HG02852 (cell line): ENCODE measurements around the gene ZBTB25.

Source experiments
- ATAC-seq: cut with Tn5 transposase; IDR thresholded peaks from one replicate; pipeline ENCODE4 v1.9.1; 2021; ENCODE audit warnings: mild to moderate bottlenecking, moderate library complexity; ENCODE audit not compliant: unreplicated experiment

ZBTB25 gene

DNA sequence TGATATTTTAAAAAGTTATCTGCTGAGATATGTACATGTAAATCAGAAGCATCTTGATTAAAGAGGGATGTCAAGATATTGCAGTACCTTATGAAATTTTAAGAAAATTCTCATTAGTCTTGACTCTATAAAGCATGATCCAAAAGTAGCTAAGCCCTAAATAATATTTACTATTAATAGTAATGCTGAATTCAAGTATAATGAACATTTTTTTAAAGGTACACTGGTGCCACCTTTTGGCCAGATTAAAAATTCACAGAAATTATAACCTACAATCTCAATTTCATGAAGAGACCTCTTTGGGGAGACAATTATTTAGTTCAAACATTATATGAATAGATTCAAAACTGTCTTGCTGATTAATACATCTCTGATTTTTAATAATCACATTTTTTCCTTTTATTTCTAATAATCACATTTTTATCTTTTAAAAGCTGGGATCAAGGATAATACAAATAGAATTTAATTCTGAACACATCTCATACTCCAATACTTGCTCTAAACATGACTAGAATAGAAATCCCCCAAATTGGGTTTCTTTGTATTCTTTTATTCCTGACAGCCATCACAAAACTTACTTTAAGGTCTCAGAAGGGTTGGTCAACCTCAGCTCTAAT, 24.9 kb downstream of the ZBTB25 start:
- ATAC-seq: no peak

DNA sequence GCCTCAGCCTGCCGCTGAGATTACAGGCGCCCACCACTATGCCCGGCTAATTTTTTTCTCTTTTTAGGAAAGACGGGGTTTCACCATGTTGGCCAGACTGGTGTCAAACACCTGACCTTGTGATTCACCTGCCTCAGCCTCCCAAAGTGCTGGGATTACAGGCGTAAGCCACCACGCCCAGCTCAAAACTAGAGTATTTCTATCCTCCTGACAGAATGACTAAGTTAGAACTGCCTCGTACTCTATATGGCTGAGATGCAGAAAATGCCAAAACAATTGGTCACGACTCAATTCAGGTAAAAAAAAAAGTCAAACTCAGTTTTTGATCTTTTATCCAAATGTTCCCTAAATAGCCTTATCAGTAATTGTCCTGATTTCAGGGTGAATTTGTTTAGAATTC, 27.2 kb downstream of the ZBTB25 start:
- no peak for ATAC-seq

DNA sequence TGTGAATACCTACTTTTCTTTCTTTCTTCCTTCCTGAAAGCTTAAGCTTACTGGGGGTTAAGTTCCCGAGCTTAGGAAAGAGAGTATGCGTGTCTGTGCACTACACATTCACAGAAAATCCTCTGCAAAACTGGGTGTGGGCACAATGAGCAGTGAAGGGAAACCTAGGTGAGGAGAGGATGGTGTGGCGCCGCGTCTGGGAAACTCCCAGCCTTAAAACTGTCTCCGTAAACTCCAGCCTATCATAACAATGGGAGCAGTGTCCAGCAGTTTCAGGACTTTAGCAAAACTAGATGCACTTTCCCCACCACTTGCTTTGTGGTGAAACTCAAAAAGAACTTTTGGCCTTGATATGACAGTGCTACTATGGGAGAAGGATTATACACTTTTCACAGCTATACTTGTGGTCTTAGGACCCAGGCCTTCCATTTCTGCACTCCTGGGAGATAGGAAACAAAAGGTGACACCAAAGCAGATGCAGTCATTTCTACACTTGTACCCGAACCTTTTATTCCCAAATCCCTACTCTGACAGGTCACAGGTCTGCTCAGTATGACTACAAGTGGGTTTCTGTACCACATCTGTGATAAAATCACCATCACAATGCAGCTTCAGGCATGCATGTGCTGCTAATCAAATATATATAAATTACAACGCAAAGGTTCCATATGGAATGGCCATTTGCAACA, 27.9 kb downstream of the ZBTB25 start:
- no peak for ATAC-seq

DNA sequence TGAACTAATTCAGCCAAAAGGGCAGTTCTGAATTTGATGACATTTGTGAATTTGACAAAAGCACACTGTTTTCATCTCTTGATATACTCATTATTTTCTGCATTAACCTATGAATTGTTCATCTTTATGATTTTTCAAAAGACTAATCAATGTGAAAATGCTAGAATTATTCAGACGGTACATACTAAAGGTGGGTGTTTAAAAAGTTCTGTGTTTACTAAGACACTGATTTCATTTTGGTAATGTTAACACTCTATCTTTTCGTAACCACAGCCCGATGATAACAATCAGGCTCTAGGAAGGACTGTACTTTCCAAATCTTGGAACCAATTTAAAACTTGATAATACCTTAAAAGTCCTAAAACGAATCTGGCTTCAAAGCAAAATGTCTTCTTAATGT, 28.9 kb downstream of the ZBTB25 start:
- no peak for ATAC-seq

DNA sequence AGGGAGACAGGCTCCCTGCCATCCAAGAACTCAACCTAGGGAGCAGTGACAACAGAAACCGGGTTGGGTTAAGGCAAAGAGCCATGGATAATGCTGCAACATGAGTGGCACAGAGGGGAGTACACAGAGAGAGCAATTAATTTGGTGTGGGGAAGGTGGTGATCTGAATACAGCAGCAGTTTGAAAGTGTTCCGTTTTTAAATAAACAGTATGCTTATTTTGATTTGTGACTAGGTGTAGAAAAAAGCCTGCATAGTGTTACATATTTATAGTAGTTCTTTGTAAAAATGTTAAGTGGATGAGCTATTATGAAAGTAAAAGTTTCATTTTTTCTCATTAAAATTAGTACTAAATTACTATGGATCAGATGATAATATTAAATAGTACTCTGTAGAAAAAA, 29.6 kb downstream of the ZBTB25 start:
- no peak for ATAC-seq

DNA sequence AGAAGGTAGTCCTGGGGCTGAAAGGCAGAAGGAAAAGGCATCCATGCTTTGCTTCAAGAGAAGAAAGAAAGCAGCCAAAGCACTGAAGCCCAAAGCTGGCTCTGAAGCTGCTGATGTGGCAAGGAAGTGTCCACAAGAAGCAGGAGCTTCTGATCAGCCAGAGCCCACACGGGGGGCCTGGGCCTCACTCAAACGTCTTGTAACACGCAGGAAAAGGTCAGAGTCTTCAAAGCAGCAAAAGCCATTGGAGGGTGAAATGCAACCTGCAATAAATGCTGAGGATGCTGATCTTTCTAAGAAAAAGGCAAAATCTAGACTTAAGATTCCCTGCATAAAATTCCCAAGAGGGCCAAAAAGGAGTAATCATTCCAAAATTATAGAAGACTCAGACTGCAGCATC, 35.2 kb downstream of the ZBTB25 start:
- no peak for ATAC-seq

DNA sequence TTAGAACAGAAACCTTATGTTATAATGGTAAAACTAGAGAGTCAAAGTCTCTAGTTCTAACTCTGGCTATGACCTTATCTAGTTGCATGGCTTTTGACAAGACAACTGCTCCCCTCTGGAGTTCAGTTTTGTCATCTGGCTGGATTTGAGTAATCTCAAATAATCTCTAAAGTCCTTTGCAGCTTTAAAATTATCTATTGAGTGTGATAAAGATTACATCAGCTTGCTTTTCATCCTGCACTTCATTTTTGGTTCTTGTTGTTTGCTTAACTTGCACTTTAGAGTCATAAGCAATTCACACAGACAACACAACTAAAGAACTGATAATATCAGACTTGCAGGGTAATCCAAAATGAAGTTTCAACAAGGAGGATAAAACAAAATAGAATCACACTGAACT, 36.1 kb downstream of the ZBTB25 start:
- no peak for ATAC-seq

DNA sequence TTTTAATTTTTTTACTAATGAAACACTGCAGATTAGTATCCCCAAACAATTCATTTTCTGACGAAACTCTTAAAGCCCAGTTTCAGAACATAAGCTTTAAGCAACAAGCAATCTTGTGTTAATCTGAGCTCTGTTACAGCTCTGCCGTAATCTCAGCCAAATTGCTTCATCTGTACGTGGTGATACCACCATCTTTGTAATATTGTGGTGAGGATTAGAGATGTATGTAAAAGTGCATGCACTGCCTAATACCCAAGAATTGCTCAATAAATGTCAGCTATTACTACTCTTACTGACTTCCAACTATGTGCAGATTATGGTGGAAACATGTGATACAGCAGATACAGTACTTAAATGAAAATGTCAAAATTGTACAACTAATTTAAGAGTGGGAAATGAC, 36.5 kb downstream of the ZBTB25 start:
- no peak for ATAC-seq

DNA sequence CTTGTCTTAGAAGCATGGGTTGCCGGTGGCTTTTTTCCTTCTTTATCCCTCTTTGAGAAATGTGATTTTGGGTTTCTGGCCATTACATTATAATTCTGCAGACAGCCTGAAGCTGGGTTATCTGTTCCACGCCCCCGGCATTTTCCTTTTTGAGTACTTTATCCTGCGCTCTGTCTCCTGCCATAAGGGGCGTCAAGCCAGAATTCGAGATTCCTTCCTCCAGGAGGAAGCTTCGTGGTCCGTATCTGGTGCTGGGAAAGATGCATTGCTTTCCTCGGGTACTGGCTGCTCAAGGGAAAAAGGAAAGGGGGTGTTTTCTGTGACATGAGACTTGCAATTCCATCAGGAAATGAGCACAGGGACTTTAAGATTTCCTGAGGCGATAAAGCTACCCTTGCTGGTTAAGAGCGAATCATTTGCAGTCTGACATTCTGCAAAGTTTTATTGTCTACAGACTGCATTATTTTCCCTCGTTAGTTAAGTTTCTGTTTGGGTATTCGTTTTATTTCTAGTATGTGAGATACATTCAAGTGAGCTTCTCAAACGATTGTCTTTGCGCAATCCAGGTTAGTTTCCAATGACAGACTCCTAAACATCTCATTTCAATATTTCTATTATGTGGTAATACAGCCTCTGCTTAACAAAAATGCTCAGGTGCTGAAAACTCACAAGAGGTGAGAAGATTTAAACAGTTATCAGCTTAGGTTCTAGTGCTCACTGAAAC, 37.6 kb downstream of the ZBTB25 start:
- ATAC-seq: no peak

DNA sequence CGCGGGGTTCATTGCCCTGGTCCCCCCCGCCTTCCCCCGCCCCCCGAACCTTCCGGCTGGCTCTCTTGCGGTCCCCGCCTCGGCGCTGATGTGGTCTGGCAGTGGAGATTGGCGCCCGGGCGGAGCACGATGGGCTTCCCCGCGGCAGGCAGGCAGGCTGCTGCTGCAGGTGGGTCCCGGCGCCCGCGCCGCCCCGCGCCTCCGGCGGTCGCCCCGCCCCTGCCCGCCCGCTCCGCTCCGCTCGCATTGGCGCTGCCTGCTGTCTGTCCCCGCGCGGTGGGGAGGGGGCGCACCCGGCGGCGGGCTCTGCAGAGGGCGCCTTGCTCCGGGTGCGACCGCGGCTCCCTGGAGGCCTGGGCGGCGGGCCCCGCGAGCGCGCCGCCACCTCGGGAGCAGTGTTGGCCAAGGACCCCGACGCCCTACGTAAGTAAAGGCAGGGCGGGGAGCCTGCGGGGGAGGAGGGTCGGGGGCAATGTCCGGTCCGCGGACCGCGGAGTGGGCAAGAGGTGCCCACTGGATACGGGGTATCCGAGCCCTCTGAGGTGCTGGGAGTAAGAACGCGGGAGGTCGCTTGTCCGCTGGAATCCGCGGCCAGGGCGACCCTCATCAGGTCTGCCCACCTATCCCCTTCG, 38.3 kb downstream of the ZBTB25 start, which contains the start of gene AKAP5:
Gene AKAP5, plus strand, starts transcription at position 309 of the 632 bp plus-strand sequence. CDS start 2,896 bp downstream, outside the sequence.
- ATAC-seq: peak; percentile 72

DNA sequence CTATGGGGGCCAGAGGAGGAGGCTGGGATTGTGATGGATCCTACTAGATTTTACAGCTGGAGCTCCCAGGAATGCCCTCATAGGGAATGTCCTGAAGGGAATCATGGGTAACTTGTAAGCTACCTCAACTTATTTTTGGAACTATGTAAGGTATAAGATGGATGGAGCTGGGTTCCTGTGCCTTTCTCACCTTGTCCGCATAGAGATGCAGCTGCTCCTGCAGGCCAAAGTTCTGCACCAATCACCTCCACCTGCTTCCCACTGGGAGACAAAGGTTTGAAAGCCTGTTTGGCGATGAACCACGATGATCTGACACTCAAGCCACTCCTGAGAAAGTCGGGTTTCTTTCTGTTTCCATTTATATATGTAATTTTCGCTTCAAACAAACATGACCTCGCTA, 39.0 kb downstream of the ZBTB25 start:
- ATAC-seq: no peak

DNA sequence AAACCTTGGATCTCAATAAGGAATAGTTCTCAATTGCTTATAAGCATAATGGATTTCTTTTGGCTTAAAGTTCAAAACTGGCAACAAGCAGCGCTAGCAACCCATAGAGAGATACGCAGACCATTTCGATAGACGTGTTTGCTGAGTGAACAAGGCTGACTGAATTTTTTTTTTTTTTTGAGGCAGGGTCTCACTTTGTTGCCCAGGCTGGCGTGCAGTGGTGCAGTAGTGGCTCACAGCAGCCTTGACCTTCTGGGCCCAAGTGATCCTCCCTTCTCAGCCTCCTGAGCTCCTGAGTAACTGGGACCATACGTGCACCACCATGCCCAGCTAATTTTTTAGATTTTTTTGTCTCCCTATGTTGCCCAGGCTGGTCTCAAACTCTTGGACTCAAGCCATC, 39.8 kb downstream of the ZBTB25 start:
- ATAC-seq: no peak

DNA sequence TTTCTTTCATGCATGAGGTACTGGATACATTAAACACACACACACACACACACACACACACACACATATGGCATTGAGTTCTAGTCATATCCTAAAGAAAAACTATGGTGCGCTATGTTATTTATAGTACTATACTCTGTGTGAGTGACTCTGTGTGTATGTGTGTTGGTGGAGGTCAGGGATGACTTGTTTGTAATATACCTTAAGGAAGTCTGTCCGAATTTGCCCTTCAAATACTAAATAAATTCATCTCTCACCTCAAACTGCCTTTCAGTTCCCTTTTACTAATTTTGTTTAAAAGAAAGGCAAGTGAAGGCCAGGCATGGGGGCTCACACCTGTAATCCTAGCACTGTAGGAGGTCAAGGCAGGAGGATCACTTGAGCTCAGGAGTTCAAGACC, 40.4 kb downstream of the ZBTB25 start:
- no peak for ATAC-seq

DNA sequence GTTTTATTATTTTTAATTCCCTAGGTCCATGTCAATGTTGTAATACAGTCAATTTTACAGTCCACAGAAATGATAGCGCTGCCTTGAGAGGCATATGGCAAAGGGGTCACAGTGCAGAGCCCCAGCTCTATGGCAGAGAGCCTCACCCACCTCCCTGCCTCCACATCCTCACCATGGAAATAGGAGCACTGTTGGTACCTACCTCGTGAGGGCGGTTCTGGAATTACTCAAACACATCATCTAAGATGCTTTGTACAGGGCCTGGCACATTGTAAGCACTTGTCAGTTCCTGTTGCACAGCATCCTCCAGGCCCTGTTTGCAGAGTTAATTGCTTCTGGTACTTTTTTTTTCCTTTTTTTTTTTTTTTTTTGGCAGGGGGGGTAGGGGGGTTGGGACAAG, 42.4 kb downstream of the ZBTB25 start:
- no peak for ATAC-seq

DNA sequence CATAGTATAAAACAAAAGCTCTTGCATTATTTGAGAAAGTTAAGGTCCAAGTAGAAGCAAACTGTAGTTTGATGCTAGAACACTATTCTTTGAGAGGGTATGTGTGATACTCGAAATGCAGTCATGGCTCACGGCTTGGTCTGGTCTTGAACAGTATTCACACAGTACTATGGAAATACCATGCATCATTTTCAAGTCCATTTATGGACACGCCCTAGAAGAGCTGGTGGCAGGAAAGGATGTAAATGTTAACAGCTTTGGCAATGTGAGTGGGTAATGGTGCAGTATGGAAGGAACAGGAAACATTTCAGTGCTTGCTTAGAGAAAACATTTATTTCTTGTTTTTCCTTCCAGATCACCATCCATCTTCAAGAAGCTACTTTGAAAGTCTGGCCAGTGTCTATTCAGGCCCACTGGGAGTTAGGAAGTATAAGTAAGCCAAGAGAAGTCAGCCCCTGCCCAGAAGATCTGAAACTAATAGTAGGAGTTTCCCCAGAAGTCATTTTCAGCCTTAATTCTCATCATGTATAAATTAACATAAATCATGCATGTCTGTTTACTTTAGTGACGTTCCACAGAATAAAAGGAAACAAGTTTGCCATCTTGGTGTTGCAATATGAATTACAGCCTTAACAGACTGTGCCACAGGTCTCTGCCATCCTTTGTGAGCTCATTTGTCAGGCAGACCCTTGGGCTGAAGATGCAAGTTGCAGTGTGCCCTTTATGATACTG, 44.1 kb downstream of the ZBTB25 start:
- ATAC-seq: no peak

DNA sequence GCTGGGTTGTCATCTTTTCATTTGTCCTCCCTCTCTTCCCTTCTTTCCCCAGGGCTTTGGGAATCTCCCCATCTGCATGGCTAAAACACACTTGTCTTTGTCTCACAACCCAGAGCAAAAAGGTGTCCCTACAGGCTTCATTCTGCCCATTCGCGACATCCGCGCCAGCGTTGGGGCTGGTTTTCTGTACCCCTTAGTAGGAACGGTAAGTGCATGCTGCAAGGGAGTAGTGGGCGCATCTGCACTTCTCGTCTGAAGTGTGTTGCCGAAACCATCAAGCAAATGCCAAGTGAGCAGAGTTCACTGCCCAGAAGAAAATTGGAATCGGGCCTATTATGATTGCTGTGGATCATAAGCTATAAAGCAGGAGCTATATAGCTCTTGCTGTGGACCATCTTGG, 49.0 kb downstream of the ZBTB25 start:
- no peak for ATAC-seq

DNA sequence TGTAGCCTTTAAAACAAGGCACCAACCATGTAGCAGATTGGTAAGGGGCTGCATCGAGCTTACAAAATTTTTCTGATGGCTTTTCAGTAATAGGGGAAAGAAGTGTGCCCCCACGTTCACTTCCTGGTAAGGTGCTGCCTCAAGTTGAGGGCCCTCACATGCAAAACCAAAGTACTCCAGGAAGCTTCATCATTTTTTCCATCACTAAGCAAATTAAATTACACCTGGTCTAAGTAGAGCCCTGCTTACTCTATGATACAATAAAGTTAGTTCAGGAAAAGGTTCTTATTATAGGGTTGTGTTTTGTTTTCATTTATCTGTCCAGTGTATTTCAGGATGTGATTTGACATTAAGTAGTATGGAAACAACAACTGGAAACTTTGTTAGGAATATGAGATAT, 53.4 kb downstream of the ZBTB25 start:
- ATAC-seq: no peak

DNA sequence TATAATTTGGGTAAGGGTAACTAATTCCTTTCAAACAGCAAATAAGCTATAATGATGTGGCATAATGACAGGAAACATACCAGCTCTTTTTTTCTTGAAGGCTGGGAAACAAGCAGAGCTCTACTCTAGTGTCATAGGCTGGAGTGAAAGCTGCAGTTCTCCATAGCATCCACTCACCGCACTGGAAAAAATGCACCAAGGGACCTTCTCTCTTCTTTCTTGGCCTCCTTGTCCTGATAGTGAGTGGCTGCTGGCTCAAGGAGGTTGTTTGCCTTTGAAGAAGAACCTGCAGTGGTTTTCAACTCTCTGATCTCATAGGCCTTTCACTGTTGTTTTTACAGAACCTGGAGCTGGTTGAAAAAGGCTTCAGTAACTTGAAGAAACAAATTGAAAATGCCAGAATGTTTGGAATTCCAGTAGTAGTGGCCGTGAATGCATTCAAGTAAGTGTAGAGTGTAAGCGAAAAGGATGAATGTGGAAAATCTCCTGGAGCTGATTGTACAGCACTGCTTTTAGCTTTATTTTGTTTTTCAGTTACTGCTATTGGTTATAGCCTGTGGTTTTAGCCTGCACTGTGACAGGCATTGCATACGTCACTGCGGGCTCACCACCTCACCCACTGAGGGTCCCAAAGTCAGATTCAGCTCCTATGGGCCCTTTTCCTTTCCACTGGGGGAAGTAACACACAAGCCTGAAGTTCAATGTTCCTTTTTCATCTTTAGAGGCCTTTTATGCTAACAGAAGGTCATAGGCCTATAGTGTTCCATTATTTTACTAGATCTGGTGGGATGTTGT, 55.6 kb downstream of the ZBTB25 start:
- ATAC-seq: no peak

DNA sequence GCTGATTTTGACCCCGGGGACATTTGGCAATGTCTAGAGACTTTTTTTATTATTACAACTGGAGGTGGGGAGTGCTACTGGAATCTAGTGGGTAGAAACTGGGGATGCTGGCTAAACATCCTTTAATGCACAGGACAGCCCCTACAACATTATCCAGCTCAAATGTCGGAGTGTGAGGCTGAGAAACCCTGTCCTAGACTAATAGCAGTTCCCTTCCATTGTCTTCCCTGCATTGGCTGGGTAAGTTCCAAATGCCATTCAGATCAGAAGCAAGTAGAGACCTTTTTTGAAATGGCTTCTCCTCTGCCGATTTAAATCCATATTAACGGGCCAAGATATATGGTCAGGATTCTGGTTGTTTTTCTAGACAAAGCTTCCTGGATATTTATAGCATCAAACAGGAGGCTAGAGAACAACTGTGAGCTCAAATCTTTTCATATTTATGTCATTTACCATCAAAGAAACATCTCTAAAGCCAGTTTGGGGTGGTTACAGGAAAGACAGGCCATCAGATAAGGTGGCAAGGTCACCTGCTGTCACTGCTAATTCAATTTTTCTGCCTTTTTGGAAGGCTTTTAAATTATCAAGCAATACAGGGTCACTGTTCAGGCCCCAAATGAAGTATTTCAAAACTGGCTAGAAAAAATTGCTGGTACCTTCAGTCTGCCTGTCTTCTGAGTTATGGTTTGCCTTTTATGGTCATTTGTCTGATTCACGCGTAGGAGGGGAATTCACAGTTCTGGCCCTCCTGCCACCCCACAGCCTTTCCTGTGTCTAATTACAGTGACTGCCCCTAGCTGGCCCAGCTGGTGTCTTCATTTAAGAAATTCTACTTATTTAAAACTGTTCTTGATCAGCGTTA, 58.4 kb downstream of the ZBTB25 start:
- ATAC-seq: peak; percentile 99
